ENCODE data around the gene CCDC68.

GRCh38 chr18:54905629-54906028, 53.6 kb downstream of the CCDC68 start:
- no peak for TF ChIP-seq CTCF (IDR thresholded peaks at IDR 0.05; ENCODE audit: low read length)
- TF ChIP-seq EZH2 (optimal IDR thresholded peaks at IDR 0.05; ENCODE audit: low read depth, low read length), result no peak

Measured in MM.1S (cell line).